HepG2 (cell line): ENCODE data around the gene EPHB3. TPM values are rescaled to one million over a fixed set of nuclear protein-coding genes. Genes with fewer than 3 reads are reported as not detected.
A peak's percentile ranks its signal among the peaks of the same experiment; 100 is the strongest.

Source experiments
- ARID2 ChIP-seq: sonication (generic); formaldehyde crosslinking; IDR thresholded peaks from 2 replicates; pipeline ENCODE4 v1.8.1; 2022; ENCODE audit warnings: mild to moderate bottlenecking, missing genetic modification reagents, borderline replicate concordance
- HNRNPLL ChIP-seq: fragments of 200-400 bp; formaldehyde crosslinking; IDR thresholded peaks from 2 replicates; pipeline ENCODE4 v1.6.1; 2017; ENCODE audit warnings: mild to moderate bottlenecking, low read depth, low read length; ENCODE audit not compliant: poor library complexity, severe bottlenecking
- MTF2 ChIP-seq: sonication (generic); formaldehyde crosslinking; IDR thresholded peaks from 2 replicates; pipeline ENCODE4 v1.5.0; 2020; ENCODE audit warnings: missing genetic modification reagents, borderline replicate concordance
- SKI ChIP-seq: fragments of 450-650 bp; IDR thresholded peaks from one replicate; pipeline ENCODE4 v1.6.1; 2018; ENCODE audit warnings: mild to moderate bottlenecking; ENCODE audit not compliant: partially characterized antibody
- SRSF1 ChIP-seq: fragments of 200-400 bp; formaldehyde crosslinking; optimal IDR thresholded peaks from 2 replicates; pipeline ENCODE3; 2017; ENCODE audit warnings: mild to moderate bottlenecking, low read depth, low read length, moderate library complexity
- ZKSCAN5 ChIP-seq: sonication (generic); formaldehyde crosslinking; IDR thresholded peaks from 2 replicates; pipeline ENCODE4 v1.5.1; 2020; ENCODE audit warnings: mild to moderate bottlenecking, missing genetic modification reagents
- polyA plus RNA-seq, 8 experiments: library from polyadenylated mRNA; depleted of rRNA in 3 of 8; stranded (reverse) in 7 of 8; unstranded in 1 of 8; fragments of >200 nt; fragmentation: Illumina TruSeq in 4 of 8; extraction: Trizol in 4 of 8; gene quantifications; 2 replicates each; pipeline versions ENCODE4 v1.2.1 to v1.2.3, GENCODE V29; 2011 to 2016; ENCODE audit warnings: low read depth in 4 of 8, missing spikeins in 1 of 8, mixed read lengths in 1 of 8; ENCODE audit not compliant: insufficient read depth in 1 of 8
- total RNA-seq, 5 experiments: library from RNA; depleted of rRNA; stranded (reverse); fragments of >200 nt; fragmentation: Illumina TruSeq; extraction: Trizol; gene quantifications; 2 replicates each; pipeline ENCODE4 v1.2.3, GENCODE V29; 2016; ENCODE audit warnings: low read depth in 1 of 5
- TF ChIP-seq, protein P1 (sequence below): sonication (generic); formaldehyde crosslinking; IDR thresholded peaks from 2 replicates; pipeline ENCODE4 v1.4.0; 2020; ENCODE audit warnings: missing genetic modification reagents
- TF ChIP-seq, protein P2 (sequence below): sonication (generic); formaldehyde crosslinking; IDR thresholded peaks from 2 replicates; pipeline ENCODE4 v1.4.0; 2020; ENCODE audit warnings: missing genetic modification reagents
- TF ChIP-seq, protein P3 (sequence below): sonication (generic); formaldehyde crosslinking; IDR thresholded peaks from 2 replicates; pipeline ENCODE4 v1.8.1; 2023; ENCODE audit warnings: mild to moderate bottlenecking, moderate library complexity, missing genetic modification reagents

The EPHB3 gene
- total and polyA plus RNA-seq, 2 of the 13 experiments (the other 11 are each of a cell fraction or from before 2014, with no cell fraction given): 0.01 TPM; not detected in 1

DNA sequence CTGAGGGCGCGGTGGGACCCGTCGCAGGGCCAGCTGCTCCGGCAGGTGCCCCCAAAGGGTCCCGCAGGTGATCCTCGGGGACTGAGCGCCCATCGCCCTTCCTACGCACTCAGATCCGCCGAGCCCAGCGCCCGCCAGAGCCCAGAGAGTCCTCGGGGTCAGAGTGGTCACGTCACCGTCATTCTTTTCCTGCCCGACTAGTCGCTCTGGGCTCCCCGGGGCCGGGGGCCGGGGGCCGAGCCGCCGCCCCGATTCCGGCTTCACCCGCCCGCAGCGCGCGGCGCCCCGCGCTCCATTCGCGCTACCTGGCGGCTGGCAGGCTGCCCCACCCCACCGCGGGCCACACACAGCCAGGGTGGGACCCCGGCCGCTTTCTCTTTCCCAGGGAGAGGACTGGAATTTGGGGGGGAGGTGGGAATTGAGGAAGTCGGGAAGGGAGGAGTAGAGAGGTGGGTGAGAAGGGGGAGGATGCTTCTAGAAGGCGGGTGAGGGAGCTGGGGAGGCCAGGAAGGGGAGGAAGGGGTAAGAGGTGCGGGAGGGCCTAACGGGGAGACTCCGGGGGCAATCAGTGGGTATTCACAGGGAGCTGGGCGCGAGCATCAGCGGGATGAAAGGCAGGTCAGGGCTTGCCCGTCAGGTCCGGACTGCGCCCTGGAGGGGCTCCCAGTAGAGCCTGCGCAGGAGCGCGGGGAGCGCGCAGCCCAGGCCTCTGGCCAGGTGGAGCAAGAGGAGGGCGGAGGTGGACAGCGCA is 36.1 kb upstream of the EPHB3 start (continued):
- TF ChIP-seq, protein P1, sequence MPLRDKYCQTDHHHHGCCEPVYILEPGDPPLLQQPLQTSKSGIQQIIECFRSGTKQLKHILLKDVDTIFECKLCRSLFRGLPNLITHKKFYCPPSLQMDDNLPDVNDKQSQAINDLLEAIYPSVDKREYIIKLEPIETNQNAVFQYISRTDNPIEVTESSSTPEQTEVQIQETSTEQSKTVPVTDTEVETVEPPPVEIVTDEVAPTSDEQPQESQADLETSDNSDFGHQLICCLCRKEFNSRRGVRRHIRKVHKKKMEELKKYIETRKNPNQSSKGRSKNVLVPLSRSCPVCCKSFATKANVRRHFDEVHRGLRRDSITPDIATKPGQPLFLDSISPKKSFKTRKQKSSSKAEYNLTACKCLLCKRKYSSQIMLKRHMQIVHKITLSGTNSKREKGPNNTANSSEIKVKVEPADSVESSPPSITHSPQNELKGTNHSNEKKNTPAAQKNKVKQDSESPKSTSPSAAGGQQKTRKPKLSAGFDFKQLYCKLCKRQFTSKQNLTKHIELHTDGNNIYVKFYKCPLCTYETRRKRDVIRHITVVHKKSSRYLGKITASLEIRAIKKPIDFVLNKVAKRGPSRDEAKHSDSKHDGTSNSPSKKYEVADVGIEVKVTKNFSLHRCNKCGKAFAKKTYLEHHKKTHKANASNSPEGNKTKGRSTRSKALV (CRISPR knock-in tag): peak; percentile 86
- TF ChIP-seq HNRNPLL (peak; percentile 54), ZKSCAN5 (CRISPR knock-in tag) (no peak), ARID2 (no peak), SKI (no peak), SRSF1 (no peak), MTF2 (CRISPR knock-in tag) (0 out of 2 replicates have a peak, but pooled peaks have one; percentile 36)
- TF ChIP-seq, protein P2, sequence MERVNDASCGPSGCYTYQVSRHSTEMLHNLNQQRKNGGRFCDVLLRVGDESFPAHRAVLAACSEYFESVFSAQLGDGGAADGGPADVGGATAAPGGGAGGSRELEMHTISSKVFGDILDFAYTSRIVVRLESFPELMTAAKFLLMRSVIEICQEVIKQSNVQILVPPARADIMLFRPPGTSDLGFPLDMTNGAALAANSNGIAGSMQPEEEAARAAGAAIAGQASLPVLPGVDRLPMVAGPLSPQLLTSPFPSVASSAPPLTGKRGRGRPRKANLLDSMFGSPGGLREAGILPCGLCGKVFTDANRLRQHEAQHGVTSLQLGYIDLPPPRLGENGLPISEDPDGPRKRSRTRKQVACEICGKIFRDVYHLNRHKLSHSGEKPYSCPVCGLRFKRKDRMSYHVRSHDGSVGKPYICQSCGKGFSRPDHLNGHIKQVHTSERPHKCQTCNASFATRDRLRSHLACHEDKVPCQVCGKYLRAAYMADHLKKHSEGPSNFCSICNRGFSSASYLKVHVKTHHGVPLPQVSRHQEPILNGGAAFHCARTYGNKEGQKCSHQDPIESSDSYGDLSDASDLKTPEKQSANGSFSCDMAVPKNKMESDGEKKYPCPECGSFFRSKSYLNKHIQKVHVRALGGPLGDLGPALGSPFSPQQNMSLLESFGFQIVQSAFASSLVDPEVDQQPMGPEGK (CRISPR knock-in tag): 0 out of 2 replicates have a peak, but pooled peaks have one; percentile 18
- TF ChIP-seq, protein P3, sequence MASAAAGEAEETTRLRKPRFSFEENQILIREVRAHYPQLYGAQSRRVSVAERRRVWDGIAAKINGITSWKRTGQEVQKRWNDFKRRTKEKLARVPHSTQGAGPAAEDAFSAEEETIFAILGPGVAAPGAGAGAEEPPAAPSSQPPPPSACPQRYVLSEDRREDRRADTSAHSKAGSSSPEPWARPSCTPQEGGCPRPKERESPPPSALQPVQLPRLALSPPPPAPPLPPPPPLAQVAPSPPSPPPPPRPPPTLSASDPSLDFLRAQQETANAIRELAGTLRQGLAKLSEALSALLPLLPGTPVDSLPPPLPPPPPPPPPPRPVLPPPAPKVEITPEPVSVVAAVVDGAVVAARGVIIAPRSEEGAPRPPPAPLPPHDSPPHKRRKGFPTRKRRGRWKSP (CRISPR knock-in tag): peak; percentile 71; the same call in 1 of the 2 replicates
